Right atrium auricular region (tissue), 2 donors: Measurements from ENCODE around the gene SLC4A11. TPM values are rescaled to one million over a fixed set of nuclear protein-coding genes. Genes with fewer than 3 reads are reported as not detected.

ENCODE experiments used
- DNase-seq: peaks from one replicate; pipeline ENCODE4 v3.0.0-alpha.2; 2019; ENCODE audit warnings: low spot score
- H3K27ac ChIP-seq, 2 donors: fragments of 200-600 bp; sonication (generic); 1 replicate in 1 of 2; 2 replicates in 1 of 2; pipeline ENCODE4 v1.5.1; 2016 to 2019
- H3K27me3 ChIP-seq, 2 donors: fragments of 200-600 bp; sonication (generic); one replicate each; pipeline versions ENCODE4 v1.5.1 to v1.6.0; 2017 to 2019
- H3K36me3 ChIP-seq: fragments of 200-600 bp; sonication (generic); one replicate; pipeline ENCODE4 v1.5.1; 2016
- H3K4me1 ChIP-seq, 2 donors: fragments of 200-600 bp; sonication (generic); one replicate each; pipeline versions ENCODE4 v1.5.1 to v1.6.0; 2017 to 2019
- H3K4me3 ChIP-seq, 2 donors: fragments of 200-600 bp; sonication (generic); 1 replicate in 1 of 2; 2 replicates in 1 of 2; pipeline ENCODE4 v1.5.1; 2017 to 2019; ENCODE audit warnings: mild to moderate bottlenecking in 1 of 2, moderate library complexity in 1 of 2
- H3K9me3 ChIP-seq, 2 donors: fragments of 200-600 bp; sonication (generic); one replicate each; pipeline ENCODE4 v1.5.1; 2019
- total RNA-seq, 2 donors: library from RNA; depleted of rRNA; stranded (reverse); fragments of >200 nt; gene quantifications; one replicate each; pipeline ENCODE4 v1.1.0, GENCODE V29; 2016
- TF ChIP-seq, protein P1 (sequence below), 2 donors: fragments of 200-600 bp; sonication (generic); IDR thresholded peaks; one replicate each; pipeline ENCODE4 v1.5.1; 2019; ENCODE audit warnings: antibody characterized with exemption in 2 of 2

Gene SLC4A11
- total RNA-seq, 2 donors from 2014 or later, result 0.16 TPM; not detected in 1

DNA sequence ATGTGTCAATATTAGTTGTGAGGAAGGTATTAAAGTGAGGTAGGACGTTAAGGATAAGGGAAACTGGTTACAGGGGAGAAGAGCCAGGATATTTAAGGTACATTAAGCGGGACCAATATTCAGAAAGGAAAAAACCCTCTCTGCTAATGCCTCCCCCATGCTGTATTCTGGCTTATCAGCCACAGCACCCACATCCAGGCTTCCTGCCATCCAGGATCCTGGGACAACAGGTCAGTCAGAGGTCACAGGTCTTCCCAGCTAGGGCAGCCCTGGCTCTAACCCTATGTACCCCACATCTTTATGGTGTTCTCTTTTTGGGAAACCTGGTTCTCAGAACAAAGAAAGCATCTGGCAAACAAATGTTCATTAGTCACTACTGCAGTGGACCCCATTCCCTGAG is 39.8 kb downstream of the SLC4A11 start:
- no peak for DNase-seq
- H3K27ac ChIP-seq, result no peak overlapping the region
- H3K4me1 ChIP-seq, result peaks cover 0 to 15% of the 10 kb centered on the region in 2 donors
- no peak overlapping the region for H3K4me3 ChIP-seq
- peaks cover 41% of the 10 kb centered on the region for H3K36me3 ChIP-seq
- TF ChIP-seq, protein P1, sequence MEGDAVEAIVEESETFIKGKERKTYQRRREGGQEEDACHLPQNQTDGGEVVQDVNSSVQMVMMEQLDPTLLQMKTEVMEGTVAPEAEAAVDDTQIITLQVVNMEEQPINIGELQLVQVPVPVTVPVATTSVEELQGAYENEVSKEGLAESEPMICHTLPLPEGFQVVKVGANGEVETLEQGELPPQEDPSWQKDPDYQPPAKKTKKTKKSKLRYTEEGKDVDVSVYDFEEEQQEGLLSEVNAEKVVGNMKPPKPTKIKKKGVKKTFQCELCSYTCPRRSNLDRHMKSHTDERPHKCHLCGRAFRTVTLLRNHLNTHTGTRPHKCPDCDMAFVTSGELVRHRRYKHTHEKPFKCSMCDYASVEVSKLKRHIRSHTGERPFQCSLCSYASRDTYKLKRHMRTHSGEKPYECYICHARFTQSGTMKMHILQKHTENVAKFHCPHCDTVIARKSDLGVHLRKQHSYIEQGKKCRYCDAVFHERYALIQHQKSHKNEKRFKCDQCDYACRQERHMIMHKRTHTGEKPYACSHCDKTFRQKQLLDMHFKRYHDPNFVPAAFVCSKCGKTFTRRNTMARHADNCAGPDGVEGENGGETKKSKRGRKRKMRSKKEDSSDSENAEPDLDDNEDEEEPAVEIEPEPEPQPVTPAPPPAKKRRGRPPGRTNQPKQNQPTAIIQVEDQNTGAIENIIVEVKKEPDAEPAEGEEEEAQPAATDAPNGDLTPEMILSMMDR (IDR thresholded peaks at IDR 0.05), result no peak
- no peaks in the 10 kb centered on the region for H3K27me3 ChIP-seq
- no peaks in the 10 kb centered on the region for H3K9me3 ChIP-seq

DNA sequence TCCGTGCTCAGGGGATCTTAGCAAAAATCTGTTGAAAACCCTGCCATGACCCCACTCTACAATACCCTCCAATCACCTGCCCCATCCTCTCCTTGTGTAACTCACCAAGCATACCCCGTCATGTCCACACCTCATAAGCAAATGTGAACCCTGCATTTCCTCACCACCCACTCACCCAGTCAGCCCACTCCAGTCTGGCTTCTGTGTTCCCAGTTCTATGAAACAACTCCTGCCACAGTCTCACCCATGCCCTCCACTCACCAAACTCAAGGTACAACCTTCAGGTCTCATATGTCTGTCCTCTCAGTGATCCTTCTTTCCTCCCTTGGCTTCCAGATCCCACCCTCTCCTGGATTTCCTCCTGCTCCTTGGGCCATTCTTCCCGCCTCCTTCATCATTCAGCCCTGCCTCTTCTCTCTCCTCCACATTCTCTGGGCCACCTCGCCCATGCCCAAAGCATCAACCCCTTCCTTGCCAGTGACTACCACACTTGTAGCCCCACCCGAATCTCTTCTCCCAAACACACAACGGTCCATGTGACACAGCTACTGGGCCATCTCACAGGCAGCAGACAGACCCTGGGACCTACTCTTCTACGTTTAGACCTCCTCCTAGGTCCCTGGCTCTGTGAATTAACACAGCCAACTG is 43.3 kb downstream of the SLC4A11 start:
- Histone ChIP-seq H3K4me3 (no peak overlapping the region), H3K9me3 (no peaks in the 10 kb centered on the region), H3K36me3 (peaks cover 72% of the 10 kb centered on the region), H3K27ac (no peak overlapping the region), H3K4me1 (no peaks in the 10 kb centered on the region), H3K27me3 (no peaks in the 10 kb centered on the region)
- TF ChIP-seq, protein P1 (IDR thresholded peaks at IDR 0.05), result no peak
- no peak for DNase-seq

DNA sequence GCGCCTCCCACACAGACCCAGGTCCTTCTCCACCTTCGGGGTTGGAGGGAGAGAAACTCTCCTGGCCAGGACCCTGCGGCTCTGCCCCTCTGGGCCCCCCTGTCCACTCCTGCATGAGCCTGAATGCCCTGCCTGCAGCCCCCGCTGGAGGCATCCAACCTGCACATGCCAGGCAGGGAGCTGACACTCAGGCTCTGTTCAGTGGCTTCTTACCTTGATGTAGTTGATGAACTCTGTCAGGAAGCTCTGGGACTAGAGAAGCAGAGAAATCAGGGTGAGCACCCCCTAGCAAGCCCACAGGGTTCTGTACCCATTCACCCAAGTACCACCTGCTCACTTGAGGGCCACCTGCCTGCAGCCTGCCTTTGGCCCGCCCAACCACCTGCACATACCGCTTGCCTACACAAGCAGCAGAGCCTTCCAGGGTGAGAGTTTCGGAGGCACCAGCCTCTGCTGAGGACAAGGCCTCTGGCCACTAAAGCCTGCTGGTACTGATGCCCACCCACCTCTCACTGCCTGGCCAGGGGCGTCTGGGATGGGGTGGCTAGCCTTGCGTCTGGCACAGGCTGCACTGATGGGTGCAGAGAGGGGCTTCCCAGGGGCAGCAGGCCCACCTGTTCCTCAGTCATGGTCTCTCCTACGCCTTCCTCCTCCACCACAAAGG is 44.2 kb downstream of the SLC4A11 start:
- no peaks in the 10 kb centered on the region for H3K9me3 ChIP-seq
- DNase-seq, result no peak
- TF ChIP-seq, protein P1 (IDR thresholded peaks at IDR 0.05), result no peak
- H3K4me3 ChIP-seq, result no peak overlapping the region
- peaks cover 72% of the 10 kb centered on the region for H3K36me3 ChIP-seq
- no peaks in the 10 kb centered on the region for H3K4me1 ChIP-seq
- no peak overlapping the region for H3K27ac ChIP-seq
- no peaks in the 10 kb centered on the region for H3K27me3 ChIP-seq

DNA sequence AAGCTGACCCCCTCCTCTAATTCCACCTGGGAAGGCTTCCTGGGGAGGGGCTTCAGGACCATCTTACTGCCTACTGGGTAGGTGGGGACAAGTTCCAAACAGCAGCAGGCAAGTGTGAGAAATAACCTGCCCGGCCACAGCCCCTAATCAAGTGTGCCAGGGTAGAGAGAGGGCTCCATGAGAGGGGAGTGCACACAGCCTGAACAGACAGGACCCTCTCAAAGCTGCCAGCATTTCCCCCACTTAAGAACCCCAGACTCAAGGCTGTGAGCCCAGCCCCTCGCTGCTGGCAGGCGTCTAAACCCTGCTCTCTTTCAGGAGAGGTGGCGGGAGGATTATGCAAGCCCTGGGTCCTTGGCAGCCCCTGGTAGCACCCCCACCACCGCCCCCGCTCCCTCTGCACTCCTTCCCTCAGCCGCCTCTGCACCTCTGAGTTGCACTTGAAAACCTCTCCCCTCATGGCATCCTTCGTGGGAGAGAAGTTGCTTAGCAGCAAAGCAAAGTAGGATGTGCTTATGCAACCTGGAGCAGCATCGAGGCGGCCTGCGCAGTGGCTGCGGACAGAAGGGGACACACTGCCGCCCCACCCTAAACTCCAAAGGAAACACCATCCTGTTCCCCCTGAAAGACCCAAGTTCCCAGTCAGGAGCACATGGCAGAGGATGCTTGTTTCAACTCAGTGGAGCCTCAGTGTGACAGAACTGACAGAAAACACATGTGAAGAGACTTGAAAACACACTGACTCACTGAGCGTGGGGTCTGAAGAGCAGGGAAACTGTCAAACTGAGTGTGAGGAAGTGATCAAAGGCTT is 45.0 kb downstream of the SLC4A11 start:
- TF ChIP-seq, protein P1 (IDR thresholded peaks at IDR 0.05), result no peak
- Histone ChIP-seq H3K36me3 (peaks cover 69% of the 10 kb centered on the region), H3K9me3 (no peaks in the 10 kb centered on the region), H3K4me1 (no peaks in the 10 kb centered on the region), H3K27me3 (no peaks in the 10 kb centered on the region), H3K4me3 (no peak overlapping the region), H3K27ac (no peak overlapping the region)
- no peak for DNase-seq

DNA sequence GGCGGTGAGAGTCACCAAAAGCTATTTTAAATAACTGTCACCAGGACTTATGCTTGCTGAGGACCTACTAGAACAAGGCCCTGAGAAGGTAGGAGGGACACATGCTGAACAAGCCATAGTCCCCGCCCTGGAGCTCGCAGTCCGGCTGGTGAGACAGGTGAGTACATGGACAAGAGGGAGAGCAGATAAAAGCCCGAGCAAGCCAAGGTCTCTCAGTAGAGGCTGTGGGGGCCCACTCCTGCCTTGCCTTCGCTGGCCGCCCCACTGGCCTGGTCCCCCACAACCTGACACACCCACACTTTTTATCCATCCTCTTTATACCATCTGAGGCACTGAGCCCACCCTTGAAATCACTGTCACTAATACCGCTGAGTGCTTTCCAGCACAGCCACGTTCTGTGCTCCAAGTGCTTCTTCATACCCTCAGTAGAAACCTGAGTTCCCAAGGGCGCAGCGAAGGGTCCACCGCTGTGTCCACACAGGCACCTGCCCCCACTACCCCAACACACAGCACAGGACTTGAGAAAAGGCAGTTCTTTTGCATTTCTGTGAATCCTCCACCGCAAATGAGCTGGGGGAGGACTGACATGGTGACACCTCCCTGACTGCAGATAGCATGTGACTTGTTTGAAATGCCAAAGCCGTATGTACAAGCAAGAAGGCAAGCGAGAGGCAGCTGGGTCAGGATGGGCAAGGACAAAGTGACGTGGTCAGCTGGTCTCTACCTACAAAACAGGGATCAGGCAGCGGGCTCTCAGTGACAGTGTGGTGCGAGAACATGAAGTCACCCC is 46.6 kb downstream of the SLC4A11 start:
- H3K4me1 ChIP-seq, result no peaks in the 10 kb centered on the region
- no peak overlapping the region for H3K27ac ChIP-seq
- DNase-seq, result no peak
- H3K36me3 ChIP-seq, result peaks cover 65% of the 10 kb centered on the region
- H3K9me3 ChIP-seq, result no peaks in the 10 kb centered on the region
- no peaks in the 10 kb centered on the region for H3K27me3 ChIP-seq
- TF ChIP-seq, protein P1 (IDR thresholded peaks at IDR 0.05), result no peak
- H3K4me3 ChIP-seq, result no peak overlapping the region
